Keratinocyte (primary cell): Measurements from ENCODE around the gene RPL27A.

Experiments used
- EZH2 ChIP-seq: IDR thresholded peaks from one replicate; pipeline ENCODE4 v1.6.1; 2012; ENCODE audit warnings: inconsistent platforms, mild to moderate bottlenecking, low read length, moderate library complexity
- TF ChIP-seq, protein P1 (sequence below), 3 experiments: IDR thresholded peaks in 1 of 3; conservative IDR thresholded peaks in 1 of 3; optimal IDR thresholded peaks in 1 of 3; 2 replicates in 2 of 3; 3 replicates in 1 of 3; pipeline versions ENCODE3 to v1.5.1; 2011; ENCODE audit warnings: low read length in 3 of 3, mild to moderate bottlenecking in 3 of 3, moderate library complexity in 2 of 3, control low read depth in 1 of 3, inconsistent platforms in 1 of 3; ENCODE audit not compliant: insufficient read depth in 2 of 3; ENCODE audit errors: extremely low read depth in 1 of 3

- TF ChIP-seq, protein P1, sequence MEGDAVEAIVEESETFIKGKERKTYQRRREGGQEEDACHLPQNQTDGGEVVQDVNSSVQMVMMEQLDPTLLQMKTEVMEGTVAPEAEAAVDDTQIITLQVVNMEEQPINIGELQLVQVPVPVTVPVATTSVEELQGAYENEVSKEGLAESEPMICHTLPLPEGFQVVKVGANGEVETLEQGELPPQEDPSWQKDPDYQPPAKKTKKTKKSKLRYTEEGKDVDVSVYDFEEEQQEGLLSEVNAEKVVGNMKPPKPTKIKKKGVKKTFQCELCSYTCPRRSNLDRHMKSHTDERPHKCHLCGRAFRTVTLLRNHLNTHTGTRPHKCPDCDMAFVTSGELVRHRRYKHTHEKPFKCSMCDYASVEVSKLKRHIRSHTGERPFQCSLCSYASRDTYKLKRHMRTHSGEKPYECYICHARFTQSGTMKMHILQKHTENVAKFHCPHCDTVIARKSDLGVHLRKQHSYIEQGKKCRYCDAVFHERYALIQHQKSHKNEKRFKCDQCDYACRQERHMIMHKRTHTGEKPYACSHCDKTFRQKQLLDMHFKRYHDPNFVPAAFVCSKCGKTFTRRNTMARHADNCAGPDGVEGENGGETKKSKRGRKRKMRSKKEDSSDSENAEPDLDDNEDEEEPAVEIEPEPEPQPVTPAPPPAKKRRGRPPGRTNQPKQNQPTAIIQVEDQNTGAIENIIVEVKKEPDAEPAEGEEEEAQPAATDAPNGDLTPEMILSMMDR (optimal IDR thresholded peaks at IDR 0.05 in 1 of 3, IDR thresholded peaks at IDR 0.05 in 1 of 3, conservative IDR thresholded peaks at IDR 0.05 in 1 of 3; ENCODE audit: extremely low read depth in 1 of 3, insufficient read depth in 2 of 3, low read length in 3 of 3) = no peak
- TF ChIP-seq EZH2 = no peak
Measured at GRCh38 chr11:8683115-8683807, 669 bp downstream of the RPL27A start.
